Stomach (tissue), 9 donors: ENCODE results near the gene SART1. TPM values are rescaled to one million over a fixed set of nuclear protein-coding genes. Genes with fewer than 3 reads are reported as not detected.
"Not testable (repeated sequence)": the region's sequence is repeated elsewhere in the genome, so short reads cannot be mapped to it uniquely, and the experiment has no call there.

Experiments used
- DNase-seq, 2 donors: peaks; one replicate each; pipeline versions ENCODE4 v3.0.0 to v3.0.0-alpha.2; 2013 to 2019
- H3K27ac ChIP-seq, 5 donors: fragments of 200-600 bp in 4 of 5; sonication (generic) in 4 of 5; one replicate each; pipeline ENCODE4 v1.5.1; 2013 to 2019; ENCODE audit warnings: mild to moderate bottlenecking in 1 of 5, moderate library complexity in 1 of 5
- H3K27me3 ChIP-seq, 3 donors: fragments of 200-600 bp; sonication (generic); one replicate each; pipeline ENCODE4 v1.5.1; 2017 to 2019; ENCODE audit warnings: mixed run types in 1 of 3
- H3K36me3 ChIP-seq, 4 donors: fragments of 200-600 bp; sonication (generic); 1 replicate in 3 of 4; 2 replicates in 1 of 4; pipeline ENCODE4 v1.5.1; 2016 to 2019
- H3K4me1 ChIP-seq, 4 donors: fragments of 200-600 bp; sonication (generic); one replicate each; pipeline ENCODE4 v1.5.1; 2016 to 2019
- H3K4me3 ChIP-seq, 4 donors: fragments of 200-600 bp; sonication (generic) in 3 of 4; one replicate each; pipeline ENCODE4 v1.5.1; 2016 to 2019; ENCODE audit warnings: mild to moderate bottlenecking in 1 of 4
- H3K9me3 ChIP-seq, 4 donors: fragments of 200-600 bp; sonication (generic); one replicate each; pipeline ENCODE4 v1.5.1; 2016 to 2019
- EP300 ChIP-seq: sonication (generic); formaldehyde crosslinking; IDR thresholded peaks from one replicate; pipeline ENCODE4 v1.6.1; 2017; ENCODE audit warnings: antibody characterized with exemption
- POLR2A ChIP-seq, 4 donors: fragments of 450-650 bp; IDR thresholded peaks; one replicate each; pipeline ENCODE4 v1.6.1; 2016; ENCODE audit warnings: antibody characterized with exemption in 4 of 4, control low read depth in 2 of 4, mild to moderate bottlenecking in 1 of 4, moderate library complexity in 1 of 4
- POLR2AphosphoS5 ChIP-seq, 3 donors: sonication (generic); formaldehyde crosslinking; IDR thresholded peaks; one replicate each; pipeline ENCODE4 v1.6.1; 2016; ENCODE audit warnings: antibody characterized with exemption in 3 of 3
- WGBS, 5 donors: extraction: QIAGEN DNeasy Blood & Tissue Kit in 3 of 5; methylation state at CpG; one replicate each; pipeline versions ENCODE4 v1.1.5 to v1.1.7; 2013 to 2018; 5-methylcytosine and 5-hydroxymethylcytosine counted together
- intact Hi-C: fragments of 100-400 bp; cut with DNase I; formaldehyde crosslinking; loops from one replicate; pipeline ENCODE4 v1.15.1; 2023; ENCODE audit warnings: low total_unique reads
- polyA plus RNA-seq, 3 donors: library from polyadenylated mRNA; stranded (reverse); fragments of 200-250 nt; gene quantifications; one replicate each; pipeline ENCODE4 v1.2.3, GENCODE V29; 2013
- total RNA-seq, 5 donors: library from RNA; depleted of rRNA; stranded (reverse); fragments of >200 nt; gene quantifications; one replicate each; pipeline versions ENCODE4 v1.1.0 to v1.2.3, GENCODE V29; 2014 to 2016
- TF ChIP-seq, protein P1 (sequence below), 7 experiments: fragments of 450-650 bp in 4 of 7; fragments of 200-600 bp in 3 of 7; sonication (generic) in 3 of 7; IDR thresholded peaks; one replicate each; pipeline ENCODE4 v1.5.1; 2016 to 2019; ENCODE audit warnings: antibody characterized with exemption in 7 of 7, control low read depth in 2 of 7, mild to moderate bottlenecking in 1 of 7
- donor health status: healthy with polysubstance abuse.
- donor health status: Bipolar disorder and iron deficiency.
- donor health status: healthy.

The SART1 gene
- total and polyA plus RNA-seq, 8 donors = 26.1 to 278 (median 82.5) TPM

DNA sequence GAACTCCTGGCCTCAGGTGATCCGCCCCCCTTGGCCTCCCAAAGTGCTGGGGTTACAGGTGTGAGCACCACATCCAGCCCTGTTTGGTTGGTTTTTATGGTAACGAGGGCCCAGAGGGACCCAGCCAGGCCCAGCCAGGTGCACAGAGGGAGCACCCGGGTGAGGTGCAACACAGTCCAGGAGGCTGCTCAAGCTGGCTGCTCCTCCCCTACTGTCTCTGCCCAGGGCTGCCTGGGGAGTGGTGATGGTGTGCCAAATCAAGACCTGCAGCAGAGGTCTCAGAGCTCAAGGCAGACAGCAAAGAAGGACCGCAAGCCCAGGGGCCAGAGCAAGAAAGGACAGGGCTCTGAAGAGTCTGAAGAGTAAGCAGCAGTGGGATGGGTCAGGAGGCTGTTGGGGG is 14.9 kb upstream of the SART1 start:
- Histone ChIP-seq H3K36me3 (no peaks in the 10 kb centered on the region), H3K9me3 (no peaks in the 10 kb centered on the region), H3K27ac (no peak overlapping the region), H3K27me3 (peaks cover 0 to 13% (median 0%) of the 10 kb centered on the region in 3 donors), H3K4me1 (no peaks in the 10 kb centered on the region), H3K4me3 (no peak overlapping the region)
- TF ChIP-seq POLR2A (IDR thresholded peaks at IDR 0.05) = no peak
- TF ChIP-seq, protein P1, sequence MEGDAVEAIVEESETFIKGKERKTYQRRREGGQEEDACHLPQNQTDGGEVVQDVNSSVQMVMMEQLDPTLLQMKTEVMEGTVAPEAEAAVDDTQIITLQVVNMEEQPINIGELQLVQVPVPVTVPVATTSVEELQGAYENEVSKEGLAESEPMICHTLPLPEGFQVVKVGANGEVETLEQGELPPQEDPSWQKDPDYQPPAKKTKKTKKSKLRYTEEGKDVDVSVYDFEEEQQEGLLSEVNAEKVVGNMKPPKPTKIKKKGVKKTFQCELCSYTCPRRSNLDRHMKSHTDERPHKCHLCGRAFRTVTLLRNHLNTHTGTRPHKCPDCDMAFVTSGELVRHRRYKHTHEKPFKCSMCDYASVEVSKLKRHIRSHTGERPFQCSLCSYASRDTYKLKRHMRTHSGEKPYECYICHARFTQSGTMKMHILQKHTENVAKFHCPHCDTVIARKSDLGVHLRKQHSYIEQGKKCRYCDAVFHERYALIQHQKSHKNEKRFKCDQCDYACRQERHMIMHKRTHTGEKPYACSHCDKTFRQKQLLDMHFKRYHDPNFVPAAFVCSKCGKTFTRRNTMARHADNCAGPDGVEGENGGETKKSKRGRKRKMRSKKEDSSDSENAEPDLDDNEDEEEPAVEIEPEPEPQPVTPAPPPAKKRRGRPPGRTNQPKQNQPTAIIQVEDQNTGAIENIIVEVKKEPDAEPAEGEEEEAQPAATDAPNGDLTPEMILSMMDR (IDR thresholded peaks at IDR 0.05) = no peak
- TF ChIP-seq POLR2AphosphoS5 (IDR thresholded peaks at IDR 0.05) = no peak
- no peak for TF ChIP-seq EP300
- intact Hi-C loops = no loop called here
- DNase-seq = no peak
- 78 to 86% (median 81%) methylated on average over 3 to 4 of the region's 4 CpGs for WGBS, 5 donors

DNA sequence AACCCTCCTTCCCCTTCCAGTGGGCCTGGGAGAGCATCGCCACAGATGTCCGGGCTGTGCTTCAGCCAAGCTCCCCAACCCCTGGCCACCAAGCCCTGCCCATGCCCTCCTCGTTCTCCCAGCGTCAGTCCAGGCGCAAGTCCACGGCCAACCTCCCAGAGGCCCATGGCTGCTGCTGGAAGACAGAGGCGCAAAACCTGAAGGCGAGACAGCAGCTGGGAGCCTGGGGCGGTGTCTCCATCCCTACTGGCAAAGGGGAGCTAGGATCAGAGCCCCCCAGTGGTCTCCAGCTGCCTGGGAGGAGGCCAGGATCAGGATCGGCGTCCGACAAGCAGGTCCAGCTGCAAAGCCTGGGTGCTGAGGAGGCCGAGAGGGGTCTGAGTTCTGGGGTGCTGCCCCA is 14.4 kb upstream of the SART1 start:
- Histone ChIP-seq H3K27me3 (peaks cover 0 to 13% (median 0%) of the 10 kb centered on the region in 3 donors), H3K36me3 (no peaks in the 10 kb centered on the region), H3K4me3 (no peak overlapping the region), H3K4me1 (no peaks in the 10 kb centered on the region), H3K9me3 (no peaks in the 10 kb centered on the region), H3K27ac (no peak overlapping the region)
- DNase-seq = no peak
- WGBS, 5 donors = 52 to 64% (median 60%) methylated on average over 11 to 13 of the region's 13 CpGs
- TF ChIP-seq EP300 = no peak
- no peak for TF ChIP-seq POLR2AphosphoS5 (IDR thresholded peaks at IDR 0.05)
- TF ChIP-seq, protein P1 (IDR thresholded peaks at IDR 0.05) = no peak
- TF ChIP-seq POLR2A (IDR thresholded peaks at IDR 0.05) = no peak
- intact Hi-C loops = no loop called here

DNA sequence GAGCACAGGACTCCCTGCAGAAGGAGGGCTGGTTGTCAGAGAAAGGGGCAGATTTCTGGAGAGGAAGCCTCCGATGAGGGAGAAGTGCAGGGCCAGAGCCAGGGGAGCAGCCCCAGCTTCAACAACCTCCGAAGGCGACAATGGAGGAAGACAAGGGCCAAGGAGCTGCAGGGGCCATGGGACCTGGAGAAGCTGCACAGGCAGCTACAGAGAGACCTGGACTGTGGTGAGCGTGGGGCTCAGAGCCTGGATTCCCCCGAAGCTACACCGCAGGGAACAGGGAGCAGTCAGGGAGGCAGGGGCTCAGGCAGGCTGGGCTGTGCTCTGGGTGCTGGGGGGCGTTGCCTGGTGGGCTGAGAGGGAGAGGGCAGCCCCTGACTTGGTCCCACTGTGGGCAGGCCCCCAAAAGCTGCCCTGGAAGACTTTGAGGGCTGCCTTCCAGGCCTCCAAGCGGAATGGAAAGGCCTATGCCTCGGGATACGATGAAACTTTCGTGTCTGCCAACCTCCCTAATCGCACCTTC is 13.9 kb upstream of the SART1 start:
- Histone ChIP-seq H3K27me3 (peaks cover 0 to 13% (median 0%) of the 10 kb centered on the region in 3 donors), H3K27ac (no peak overlapping the region), H3K9me3 (no peaks in the 10 kb centered on the region), H3K4me3 (no peak overlapping the region), H3K36me3 (no peaks in the 10 kb centered on the region), H3K4me1 (no peaks in the 10 kb centered on the region)
- 75 to 92% (median 81%) methylated on average over 9 to 12 of the region's 12 CpGs for WGBS, 5 donors
- no peak for TF ChIP-seq EP300
- TF ChIP-seq, protein P1 (IDR thresholded peaks at IDR 0.05) = no peak
- intact Hi-C loops = no loop called here
- DNase-seq = no peak

DNA sequence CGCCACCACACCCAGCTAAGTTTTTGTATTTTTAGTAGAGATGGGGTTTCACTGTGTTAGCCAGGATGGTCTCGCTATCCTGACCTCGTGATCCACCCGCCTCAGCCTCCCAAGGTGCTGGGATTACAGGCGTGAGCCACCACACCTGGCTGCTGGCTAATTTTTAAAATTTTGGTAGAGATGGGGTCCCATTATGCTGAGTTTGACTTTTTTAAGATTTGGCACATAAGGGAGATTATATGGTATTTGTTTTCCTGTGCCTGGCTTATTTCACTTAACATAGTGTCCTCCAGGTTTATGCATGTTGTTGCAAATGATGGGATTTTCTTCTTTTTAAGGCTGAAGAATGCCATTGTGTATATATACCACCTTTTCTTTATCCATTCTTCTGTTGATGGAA is 10.8 kb upstream of the SART1 start:
- whole genome bisulfite sequencing, 5 donors = 93 to 98% (median 95%) methylated on average over 5 of the region's 5 CpGs
- DNase-seq, intact Hi-C loops: not testable (repeated sequence)

DNA sequence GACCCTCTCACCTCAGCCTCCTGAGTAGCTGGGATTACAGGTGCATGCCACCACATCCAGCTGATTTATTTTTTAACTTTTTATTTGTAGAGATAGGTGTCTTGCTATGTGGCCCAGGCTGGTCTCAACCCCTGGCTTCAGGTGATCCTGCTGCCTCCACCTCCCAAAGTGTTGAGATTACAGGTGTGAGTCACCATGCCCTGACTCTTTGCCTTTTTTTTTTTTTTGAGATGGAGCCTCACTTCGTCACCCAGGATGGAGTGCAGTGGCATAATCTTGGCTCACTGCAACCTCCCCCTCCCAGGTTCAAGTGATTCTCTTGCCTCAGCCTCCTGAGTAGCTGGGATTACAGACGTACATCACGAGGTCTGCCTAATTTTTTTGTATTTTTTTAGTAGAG is 9.9 kb upstream of the SART1 start:
- intact Hi-C loops, H3K9me3 ChIP-seq, DNase-seq, H3K27ac ChIP-seq, H3K4me3 ChIP-seq, H3K36me3 ChIP-seq, H3K4me1 ChIP-seq: not testable (repeated sequence)
- 43 to 56% (median 50%) methylated on average over 3 of the region's 3 CpGs for WGBS, 5 donors
- peaks cover 0 to 35% (median 9%) of the 10 kb centered on the region in 3 donors for H3K27me3 ChIP-seq

More for the DNA sequence above, 10.8 kb upstream of the SART1 start:
- H3K27me3 ChIP-seq = peaks cover 0 to 35% (median 9%) of the 10 kb centered on the region in 3 donors
- not testable (repeated sequence) for H3K27ac ChIP-seq, H3K4me3 ChIP-seq, H3K9me3 ChIP-seq, H3K4me1 ChIP-seq, H3K36me3 ChIP-seq
